Fibroblast of skin of left quadriceps (primary cell): ENCODE data around the gene ENOSF1.
A peak's percentile ranks its signal among the peaks of the same experiment; 100 is the strongest.
"Not testable (repeated sequence)": the region's sequence is repeated elsewhere in the genome, so short reads cannot be mapped to it uniquely, and the experiment has no call there.

ENCODE experiments used
- DNase-seq, 2 experiments: peaks; one replicate each; pipeline ENCODE4 v3.0.0-alpha.2; 2013; ENCODE audit warnings: low read depth in 2 of 2

Gene ENOSF1

GRCh38 chr18:712401-713134 is at the start of gene ENOSF1:
ENOSF1 (minus strand) TSS chr18:712630; CDS start chr18:712587, 43 bp downstream.
- peak; percentile 50 to 52 for DNase-seq

DNA sequence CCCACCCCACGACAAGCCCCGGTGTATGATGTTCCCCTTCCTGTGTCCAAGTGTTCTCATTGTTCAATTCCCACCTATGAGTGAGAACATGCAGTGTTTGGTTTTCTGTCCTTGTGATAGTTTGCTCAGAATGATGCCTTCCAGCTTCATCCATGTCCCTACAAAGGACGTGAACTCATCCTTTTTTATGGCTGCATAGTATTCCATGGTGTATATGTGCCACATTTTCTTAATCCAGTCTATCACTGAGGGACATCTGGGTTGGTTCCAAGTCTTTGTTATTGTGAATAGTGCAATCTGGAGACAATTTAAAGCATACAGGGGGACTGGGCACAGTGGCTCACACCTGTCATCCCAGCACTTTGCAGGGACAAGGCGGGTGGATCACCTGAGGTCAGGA is 47.4 kb upstream of the ENOSF1 start:
- DNase-seq: not testable (repeated sequence)

- no peak for DNase-seq
Measured at GRCh38 chr18:755506-755905, 43.1 kb upstream of the ENOSF1 start.

DNA sequence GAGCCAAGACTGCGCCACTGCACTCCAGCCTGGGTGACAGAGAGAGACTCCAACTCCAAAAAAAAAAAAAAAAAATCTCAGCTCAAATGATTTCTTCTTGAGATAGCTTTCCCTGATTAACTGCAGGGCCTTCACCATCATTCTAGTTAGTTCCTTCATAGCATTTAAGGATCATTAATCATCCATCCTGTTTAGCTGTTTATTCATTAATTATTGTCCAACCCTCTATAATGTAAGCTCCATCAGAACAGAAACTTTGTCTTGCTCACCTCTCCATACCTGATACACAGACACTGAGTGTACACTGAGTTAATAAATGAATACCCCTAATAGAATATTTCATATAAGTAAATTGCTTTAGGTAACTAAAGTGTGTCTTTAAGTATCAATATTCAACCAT is 42.2 kb upstream of the ENOSF1 start:
- DNase-seq: no peak

DNA sequence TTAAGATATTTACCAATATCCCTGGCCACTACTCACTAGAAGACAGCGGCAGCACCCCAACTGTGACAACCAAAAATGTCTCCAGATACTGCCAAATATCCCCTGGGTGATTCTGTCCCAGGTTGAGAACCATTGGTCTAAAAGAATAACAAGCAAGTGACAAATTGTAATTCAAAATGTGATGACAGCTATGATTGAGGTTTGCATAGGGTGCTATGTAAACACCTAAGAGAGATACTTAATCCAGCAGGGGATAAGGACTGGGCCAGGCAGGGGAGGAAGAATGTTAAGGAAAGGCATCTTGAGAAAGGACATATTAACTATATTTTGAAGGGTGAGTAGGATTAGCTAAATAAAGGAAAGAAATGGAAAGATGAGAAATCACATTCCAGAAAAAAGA is 38.0 kb upstream of the ENOSF1 start:
- no peak for DNase-seq

- DNase-seq: no peak
Measured at GRCh38 chr18:744832-745597, 32.6 kb upstream of the ENOSF1 start.

DNA sequence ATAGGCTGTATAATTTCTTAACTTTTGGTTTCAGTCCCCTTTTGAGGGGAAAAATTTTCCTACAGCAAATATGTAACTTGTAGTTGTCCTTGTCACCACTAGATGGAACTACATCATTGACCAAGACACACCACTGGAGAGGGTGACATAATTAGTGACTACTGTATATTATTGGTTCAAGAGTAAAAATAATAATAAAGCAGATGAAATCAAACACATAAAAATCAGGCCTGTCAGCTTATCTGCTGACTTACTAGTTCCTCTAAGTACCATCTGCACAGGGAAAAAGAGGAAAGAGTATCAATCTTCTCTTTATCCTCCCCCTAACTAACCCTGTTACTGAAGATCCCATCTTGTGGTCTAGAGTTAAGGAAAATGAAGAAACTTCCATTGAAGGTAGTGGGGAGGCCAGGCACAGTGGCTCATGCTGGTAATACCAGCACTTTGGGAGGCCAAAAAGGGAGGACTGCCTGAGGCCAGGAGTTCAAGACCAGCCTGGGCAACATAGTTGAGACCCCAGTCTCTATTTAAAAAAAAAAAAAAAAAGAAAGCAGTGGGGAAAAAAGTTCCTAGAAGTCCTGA is 29.6 kb upstream of the ENOSF1 start:
- peak; percentile 18 to 20 for DNase-seq

DNA sequence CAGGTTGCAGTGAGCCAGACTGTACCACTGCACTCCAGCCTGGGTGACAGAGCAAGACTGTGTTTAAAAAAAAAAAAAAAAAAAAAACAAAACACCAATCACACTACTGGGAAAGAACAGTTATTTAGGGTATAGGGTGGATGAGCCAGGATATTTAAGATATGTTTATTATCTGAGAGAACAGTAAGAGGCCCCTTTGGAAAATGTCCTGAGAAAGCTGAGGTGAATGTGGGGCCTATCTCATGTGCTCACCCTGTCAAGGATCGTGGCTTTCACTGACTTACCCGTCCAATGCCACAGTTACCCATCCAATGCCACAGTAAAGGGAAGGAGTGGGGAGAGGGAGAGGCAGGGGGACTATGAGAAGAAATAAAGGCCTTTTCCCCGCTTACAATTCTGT is 19.9 kb upstream of the ENOSF1 start:
- DNase-seq: no peak

GRCh38 chr18:731185-731584 is 18.8 kb upstream of the ENOSF1 start:
- DNase-seq: no peak

- DNase-seq: no peak
Measured at GRCh38 chr18:730692-731091, 18.3 kb upstream of the ENOSF1 start.

DNA sequence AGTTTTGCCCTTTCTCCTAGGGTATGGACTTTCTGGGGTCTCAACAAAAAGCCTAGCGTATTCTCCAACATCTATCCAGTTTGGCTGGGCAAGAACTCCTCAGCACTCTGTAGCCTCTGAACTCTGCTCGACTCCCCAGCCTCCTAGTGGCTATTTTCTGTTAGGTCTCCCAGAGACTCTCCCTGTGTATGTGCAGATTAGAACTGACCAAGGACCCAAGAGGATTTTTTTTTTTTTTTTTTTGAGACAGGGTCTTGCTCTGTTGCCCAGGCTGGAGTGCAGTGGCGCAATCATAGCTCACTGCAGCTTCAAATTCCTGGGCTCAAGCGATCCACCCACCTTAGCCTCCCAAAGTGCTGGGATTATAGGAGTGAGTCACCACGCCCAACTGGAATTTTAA is 17.7 kb upstream of the ENOSF1 start:
- DNase-seq: not testable (repeated sequence)

DNA sequence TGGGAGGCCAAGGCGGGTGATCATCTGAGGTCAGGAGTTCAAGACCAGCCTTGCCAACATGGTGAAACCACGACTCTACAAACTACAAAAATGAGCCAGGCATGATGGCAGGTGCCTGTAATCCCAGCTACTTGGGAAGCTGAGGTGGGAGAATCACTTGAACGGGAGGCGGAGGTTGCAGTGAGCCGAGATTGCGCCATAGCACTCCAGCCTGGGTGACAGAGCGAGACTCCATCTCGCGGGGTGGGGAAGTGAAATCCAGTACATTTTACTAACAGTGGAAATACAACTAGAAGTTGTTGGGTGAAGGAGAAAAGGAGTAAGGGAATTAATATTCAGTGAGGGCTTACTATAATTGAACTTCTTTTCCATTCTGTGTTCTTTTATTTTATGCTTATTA is 13.2 kb upstream of the ENOSF1 start:
- no peak for DNase-seq

DNA sequence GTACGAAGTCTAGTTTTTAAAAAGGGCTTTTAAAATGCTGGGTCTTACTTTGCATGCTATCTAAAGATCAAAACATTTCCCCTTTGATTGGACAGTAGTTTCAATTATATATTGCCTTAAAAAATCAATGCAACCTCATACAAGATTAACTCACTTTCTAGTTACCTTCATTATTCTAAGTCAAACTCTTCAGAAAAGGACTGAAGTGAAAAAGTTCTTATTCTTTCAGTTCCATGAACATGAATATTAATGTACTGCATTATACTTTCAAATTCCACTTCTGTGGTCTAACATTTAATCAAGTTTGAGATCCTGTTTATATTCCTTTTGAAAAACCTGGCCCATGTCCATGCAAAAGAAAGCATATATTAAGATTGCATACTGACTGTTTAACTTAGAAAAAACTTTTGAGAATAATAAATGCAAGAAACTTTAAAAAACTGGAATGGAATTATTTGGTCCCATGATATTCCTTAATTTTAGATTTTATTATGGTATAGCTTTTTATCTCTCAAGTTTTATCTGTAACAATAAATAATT is 11.2 kb upstream of the ENOSF1 start:
- DNase-seq: no peak

- no peak for DNase-seq
Measured at GRCh38 chr18:717003-717402, 4.6 kb upstream of the ENOSF1 start.

- peak; percentile 42 to 43 for DNase-seq
Measured at GRCh38 chr18:715626-716025, 3.2 kb upstream of the ENOSF1 start.

DNA sequence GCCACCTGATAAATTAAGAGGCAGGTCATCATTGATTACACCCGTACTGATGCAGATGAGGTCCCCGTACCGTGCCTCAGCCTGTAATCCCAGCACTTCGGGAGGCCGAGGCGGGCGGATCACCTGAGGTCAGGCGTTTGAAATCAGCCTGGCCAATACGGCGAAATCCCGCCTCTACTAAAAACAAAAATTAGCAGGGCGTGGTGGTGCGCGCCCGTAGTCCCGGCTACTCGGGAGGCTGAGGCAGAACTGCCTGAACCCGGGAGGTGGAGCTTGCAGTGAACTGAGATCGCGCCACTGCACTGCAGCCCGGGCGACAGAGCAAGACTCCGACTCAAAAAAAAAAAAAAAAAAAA is 683 bp upstream of the ENOSF1 start:
- no peak for DNase-seq

- DNase-seq: peak; percentile 55 to 61
Measured at GRCh38 chr18:711657-712400, 601 bp downstream of the ENOSF1 start.

DNA sequence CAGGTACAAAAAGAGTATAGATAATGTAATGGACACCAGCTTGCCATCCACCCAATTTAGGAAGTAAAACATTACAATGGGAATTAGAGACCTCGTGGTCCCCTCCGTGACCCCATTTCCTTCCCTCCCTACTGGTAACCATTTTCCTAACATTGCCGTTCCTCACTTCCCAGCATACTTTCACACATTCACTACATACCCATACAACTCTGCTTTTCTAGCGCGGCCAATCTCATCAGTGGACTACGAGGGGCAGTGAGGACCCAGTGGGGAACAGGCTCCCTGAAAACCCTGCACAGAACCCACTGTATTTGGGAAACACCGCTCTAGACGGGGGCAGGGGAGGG is 1.1 kb downstream of the ENOSF1 start:
- DNase-seq: no peak

GRCh38 chr18:710418-711300 is 1.8 kb downstream of the ENOSF1 start:
- no peak for DNase-seq

DNA sequence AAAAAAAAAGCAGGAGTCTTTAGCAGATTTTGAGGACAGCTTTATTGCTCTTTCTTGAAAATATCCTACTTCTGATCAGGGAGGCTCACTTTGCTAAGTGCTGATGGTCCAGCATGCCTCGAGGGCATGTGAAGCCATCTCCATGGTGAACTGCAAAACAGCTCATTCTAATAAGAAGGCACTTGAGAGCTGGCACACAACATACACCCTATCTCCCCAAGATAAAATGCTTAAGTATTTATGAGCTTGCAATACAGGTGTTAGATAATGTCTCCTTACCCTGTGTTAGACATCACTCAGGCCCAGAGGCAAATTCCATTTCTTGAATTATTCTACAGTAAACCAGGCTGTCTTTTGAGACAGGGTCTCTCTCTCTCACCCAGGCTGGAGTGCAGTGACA is 2.7 kb downstream of the ENOSF1 start:
- DNase-seq: no peak

- DNase-seq: no peak
Measured at GRCh38 chr18:708096-708495, 4.3 kb downstream of the ENOSF1 start.
